ENCODE measurements around the gene VDR. TPM values are rescaled to one million over a fixed set of nuclear protein-coding genes. Genes with fewer than 3 reads are reported as not detected.

Gene VDR
- total and polyA plus RNA-seq, 2 experiments from 2014 or later, result 3.2 to 4.9 TPM

- H3K27me3 ChIP-seq, result no peaks in the 10 kb centered on the region
- no peak overlapping the region for H3K4me3 ChIP-seq
- H3K27ac ChIP-seq, result no peak overlapping the region
- WGBS (ENCODE audit: low lambda C conversion rate, missing lambda C conversion rate), result 75% methylated on average over 20 of the region's 40 CpGs
- H2AFZ ChIP-seq, result no peak overlapping the region
- H3K4me2 ChIP-seq, result no peak overlapping the region
- H3K4me1 ChIP-seq (ENCODE audit: insufficient read depth), result no peaks in the 10 kb centered on the region
- no peak for DNase-seq (ENCODE audit: low spot score)
- H3K79me2 ChIP-seq, result no peaks in the 10 kb centered on the region
- TF ChIP-seq EZH2phosphoT487 (IDR thresholded peaks at IDR 0.05; ENCODE audit: low read depth, severe bottlenecking, unreplicated experiment), result no peak
- TF ChIP-seq EZH2 (IDR thresholded peaks at IDR 0.05; ENCODE audit: borderline replicate concordance), result no peak
- H4K20me1 ChIP-seq (ENCODE audit: insufficient read depth, poor library complexity, severe bottlenecking), result no peaks in the 10 kb centered on the region
- no peaks in the 10 kb centered on the region for H3K9me2 ChIP-seq (replicated peaks; ENCODE audit: insufficient read depth)
- no peaks in the 10 kb centered on the region for H3K9me3 ChIP-seq (ENCODE audit: low read depth)
- no peaks in the 10 kb centered on the region for H3K36me3 ChIP-seq (replicated peaks; ENCODE audit: insufficient read depth, low read depth)
Observed at GRCh38 chr12:47941871-47942613, 37.2 kb upstream of the VDR start.

DNA sequence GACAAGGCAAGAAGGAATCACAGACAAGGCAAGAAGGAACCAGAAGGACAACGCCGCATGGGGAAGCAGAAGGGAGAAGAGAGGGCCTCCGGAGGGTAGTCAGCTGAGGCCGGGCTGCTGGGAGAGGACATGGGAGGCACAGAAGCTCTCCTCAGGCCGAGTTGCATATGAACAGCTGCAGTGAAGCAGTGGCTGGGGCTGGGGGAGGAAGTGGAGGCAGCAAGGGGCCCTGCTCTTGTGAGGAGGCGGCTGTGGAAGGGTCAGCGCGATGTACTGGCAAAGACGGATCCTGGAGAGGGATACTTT lies 36.6 kb upstream of the VDR start:
- Histone ChIP-seq H3K9me2 (replicated peaks; ENCODE audit: insufficient read depth) (no peaks in the 10 kb centered on the region), H3K4me1 (ENCODE audit: insufficient read depth) (no peaks in the 10 kb centered on the region), H3K36me3 (replicated peaks; ENCODE audit: insufficient read depth, low read depth) (no peaks in the 10 kb centered on the region), H3K27me3 (no peaks in the 10 kb centered on the region), H2AFZ (no peak overlapping the region), H4K20me1 (ENCODE audit: insufficient read depth, poor library complexity, severe bottlenecking) (no peaks in the 10 kb centered on the region), H3K79me2 (no peaks in the 10 kb centered on the region), H3K9me3 (ENCODE audit: low read depth) (no peaks in the 10 kb centered on the region), H3K4me3 (no peak overlapping the region), H3K27ac (no peak overlapping the region), H3K4me2 (no peak overlapping the region)
- DNase-seq (ENCODE audit: low spot score), result no peak
- TF ChIP-seq EZH2 (IDR thresholded peaks at IDR 0.05; ENCODE audit: borderline replicate concordance) (no peak), EZH2phosphoT487 (IDR thresholded peaks at IDR 0.05; ENCODE audit: low read depth, severe bottlenecking, unreplicated experiment) (no peak)
- TF ChIP-seq, protein P1, sequence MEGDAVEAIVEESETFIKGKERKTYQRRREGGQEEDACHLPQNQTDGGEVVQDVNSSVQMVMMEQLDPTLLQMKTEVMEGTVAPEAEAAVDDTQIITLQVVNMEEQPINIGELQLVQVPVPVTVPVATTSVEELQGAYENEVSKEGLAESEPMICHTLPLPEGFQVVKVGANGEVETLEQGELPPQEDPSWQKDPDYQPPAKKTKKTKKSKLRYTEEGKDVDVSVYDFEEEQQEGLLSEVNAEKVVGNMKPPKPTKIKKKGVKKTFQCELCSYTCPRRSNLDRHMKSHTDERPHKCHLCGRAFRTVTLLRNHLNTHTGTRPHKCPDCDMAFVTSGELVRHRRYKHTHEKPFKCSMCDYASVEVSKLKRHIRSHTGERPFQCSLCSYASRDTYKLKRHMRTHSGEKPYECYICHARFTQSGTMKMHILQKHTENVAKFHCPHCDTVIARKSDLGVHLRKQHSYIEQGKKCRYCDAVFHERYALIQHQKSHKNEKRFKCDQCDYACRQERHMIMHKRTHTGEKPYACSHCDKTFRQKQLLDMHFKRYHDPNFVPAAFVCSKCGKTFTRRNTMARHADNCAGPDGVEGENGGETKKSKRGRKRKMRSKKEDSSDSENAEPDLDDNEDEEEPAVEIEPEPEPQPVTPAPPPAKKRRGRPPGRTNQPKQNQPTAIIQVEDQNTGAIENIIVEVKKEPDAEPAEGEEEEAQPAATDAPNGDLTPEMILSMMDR (IDR thresholded peaks at IDR 0.05; ENCODE audit: poor library complexity), result no peak
- WGBS (ENCODE audit: low lambda C conversion rate, missing lambda C conversion rate), result 89% methylated on average over 8 of the region's 9 CpGs

DNA sequence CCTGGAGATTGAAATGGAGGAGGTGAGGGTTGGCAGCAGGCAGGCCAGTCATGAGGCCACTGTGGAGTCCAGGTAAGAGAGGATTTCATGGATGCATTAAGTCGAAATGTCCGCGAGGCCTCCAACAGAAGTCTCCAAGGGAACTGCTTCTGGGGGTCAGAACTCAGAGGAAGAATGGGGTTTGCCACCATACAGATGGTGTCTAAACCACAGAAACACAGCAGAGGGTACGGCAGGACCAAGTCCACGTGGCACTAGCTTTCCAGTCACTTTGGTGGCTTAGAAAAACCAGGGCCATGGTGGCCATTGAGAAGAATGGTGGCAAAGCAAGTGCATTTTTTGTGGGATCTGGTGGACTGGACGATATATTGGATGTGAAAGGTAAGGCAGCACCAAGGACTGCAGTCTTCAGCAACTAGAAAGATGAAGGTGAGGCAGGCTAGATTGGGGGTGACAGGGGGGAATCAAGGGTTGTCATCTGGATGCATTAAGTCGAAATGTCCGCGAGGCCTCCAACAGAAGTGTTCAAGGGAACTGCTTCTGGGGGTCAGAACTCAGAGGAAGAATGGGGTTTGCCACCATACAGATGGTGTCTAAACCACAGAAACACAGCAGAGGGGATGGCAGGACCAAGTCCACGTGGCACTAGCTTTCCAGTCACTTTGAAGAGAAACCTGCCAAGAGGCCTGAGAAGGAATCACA lies 36.1 kb upstream of the VDR start:
- 94% methylated on average over 10 of the region's 10 CpGs for WGBS (ENCODE audit: low lambda C conversion rate, missing lambda C conversion rate)
- no peaks in the 10 kb centered on the region for H3K4me1 ChIP-seq (ENCODE audit: insufficient read depth)
- H4K20me1 ChIP-seq (ENCODE audit: insufficient read depth, poor library complexity, severe bottlenecking), result no peaks in the 10 kb centered on the region
- no peaks in the 10 kb centered on the region for H3K79me2 ChIP-seq
- H3K9me2 ChIP-seq (replicated peaks; ENCODE audit: insufficient read depth), result no peaks in the 10 kb centered on the region
- H3K9me3 ChIP-seq (ENCODE audit: low read depth), result no peaks in the 10 kb centered on the region
- H3K4me2 ChIP-seq, result no peak overlapping the region
- no peak overlapping the region for H3K4me3 ChIP-seq
- DNase-seq (ENCODE audit: low spot score), result no peak
- H2AFZ ChIP-seq, result no peak overlapping the region
- TF ChIP-seq, protein P1 (IDR thresholded peaks at IDR 0.05; ENCODE audit: poor library complexity), result no peak
- TF ChIP-seq EZH2 (IDR thresholded peaks at IDR 0.05; ENCODE audit: borderline replicate concordance) (no peak), EZH2phosphoT487 (IDR thresholded peaks at IDR 0.05; ENCODE audit: low read depth, severe bottlenecking, unreplicated experiment) (no peak)
- H3K36me3 ChIP-seq (replicated peaks; ENCODE audit: insufficient read depth, low read depth), result no peaks in the 10 kb centered on the region
- no peak overlapping the region for H3K27ac ChIP-seq
- no peaks in the 10 kb centered on the region for H3K27me3 ChIP-seq

DNA sequence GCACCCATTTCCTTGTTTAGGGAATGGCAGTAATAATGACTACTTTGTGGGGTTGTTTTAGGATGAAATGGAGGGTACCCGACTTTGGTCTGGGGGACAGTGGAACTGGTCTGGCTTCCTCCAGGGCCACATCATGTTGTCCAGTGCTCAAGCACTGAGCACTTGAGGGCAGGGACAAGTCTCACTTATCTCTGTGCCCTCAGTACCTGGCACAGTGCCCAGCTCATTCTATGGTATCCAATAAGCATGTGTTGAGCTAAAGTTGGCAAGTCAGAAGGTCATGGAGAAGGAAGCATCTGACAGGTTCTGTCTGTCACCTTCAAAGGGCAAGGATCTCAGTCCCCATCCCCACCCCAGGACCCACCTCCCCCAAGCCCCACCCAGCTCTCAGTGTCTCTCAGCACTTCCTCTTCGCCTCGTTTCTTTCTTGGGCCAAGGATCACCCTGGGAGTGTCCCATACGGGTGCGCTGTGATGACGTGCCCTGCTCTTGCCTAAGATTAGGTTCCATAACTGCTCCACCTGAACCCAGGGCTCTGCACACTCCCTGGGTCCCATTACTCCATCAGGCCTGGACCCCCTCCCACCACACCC lies 34.3 kb upstream of the VDR start:
- Histone ChIP-seq H4K20me1 (ENCODE audit: insufficient read depth, poor library complexity, severe bottlenecking) (no peaks in the 10 kb centered on the region), H3K27ac (no peak overlapping the region), H2AFZ (no peak overlapping the region), H3K4me1 (ENCODE audit: insufficient read depth) (no peaks in the 10 kb centered on the region), H3K9me2 (replicated peaks; ENCODE audit: insufficient read depth) (no peaks in the 10 kb centered on the region), H3K4me3 (no peak overlapping the region), H3K36me3 (replicated peaks; ENCODE audit: insufficient read depth, low read depth) (no peaks in the 10 kb centered on the region), H3K27me3 (no peaks in the 10 kb centered on the region), H3K4me2 (no peak overlapping the region), H3K9me3 (ENCODE audit: low read depth) (no peaks in the 10 kb centered on the region), H3K79me2 (no peaks in the 10 kb centered on the region)
- DNase-seq (ENCODE audit: low spot score), result no peak
- TF ChIP-seq EZH2 (IDR thresholded peaks at IDR 0.05; ENCODE audit: borderline replicate concordance) (no peak), EZH2phosphoT487 (IDR thresholded peaks at IDR 0.05; ENCODE audit: low read depth, severe bottlenecking, unreplicated experiment) (no peak)
- TF ChIP-seq, protein P1 (IDR thresholded peaks at IDR 0.05; ENCODE audit: poor library complexity), result no peak
- WGBS (ENCODE audit: low lambda C conversion rate, missing lambda C conversion rate), result 87% methylated on average over 6 of the region's 6 CpGs
